MG63 (cell line): ENCODE measurements around the gene ERVV-1. TPM values are rescaled to one million over a fixed set of nuclear protein-coding genes. Genes with fewer than 3 reads are reported as not detected.
"Not testable (repeated sequence)": the region's sequence is repeated elsewhere in the genome, so short reads cannot be mapped to it uniquely, and the experiment has no call there.

Source experiments
- DNase-seq: peaks from one replicate; pipeline ENCODE4 v3.0.0-alpha.2; 2020
- H3K27me3 ChIP-seq: fragments of 250-450 bp; sonication (Bioruptor Pico); 2 replicates; pipeline ENCODE4 v1.5.1; 2020; ENCODE audit warnings: mild to moderate bottlenecking, moderate library complexity
- H3K36me3 ChIP-seq: fragments of 250-450 bp; sonication (Bioruptor Pico); 2 replicates; pipeline ENCODE4 v1.5.1; 2020; ENCODE audit warnings: mild to moderate bottlenecking, moderate library complexity
- H3K4me3 ChIP-seq: fragments of 250-450 bp; sonication (Bioruptor Pico); 2 replicates; pipeline ENCODE4 v1.5.1; 2020; ENCODE audit warnings: mild to moderate bottlenecking, moderate library complexity
- H3K9me3 ChIP-seq: fragments of 250-450 bp; sonication (Bioruptor Pico); 2 replicates; pipeline ENCODE4 v1.5.1; 2020; ENCODE audit warnings: mild to moderate bottlenecking, moderate library complexity
- total RNA-seq: library from RNA; depleted of rRNA; stranded (reverse); fragments of >200 nt; shearing (Covaris generic); gene quantifications from 2 replicates; pipeline ENCODE4 v1.2.3, GENCODE V29; 2014; ENCODE audit warnings: low replicate concordance; rRNA removed

Gene ERVV-1
- not detected in 2 replicates for total RNA-seq

DNA sequence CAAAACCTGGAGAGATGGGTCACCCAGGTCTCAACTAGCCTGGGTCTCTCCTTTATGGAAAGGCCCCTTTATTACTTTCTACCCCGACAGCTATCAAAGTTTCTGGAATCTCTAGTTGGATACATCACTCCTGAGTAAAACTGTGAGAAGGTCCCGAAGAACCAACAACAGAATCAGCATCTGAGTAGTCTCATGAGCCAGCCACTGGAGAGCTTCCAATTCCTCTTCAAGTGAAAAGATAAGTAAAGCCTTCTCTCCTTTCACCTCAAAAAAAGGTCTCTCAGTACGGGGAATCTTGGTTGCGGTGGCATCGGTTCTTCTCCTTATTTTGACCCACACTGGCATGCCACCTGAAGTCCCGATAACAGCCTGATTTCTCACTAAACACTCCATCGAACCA lies at the start of gene ERVV-1:
Gene ERVV-1, plus strand, starts transcription at position 301 of the 400 bp plus-strand sequence. CDS start 170 bp downstream, outside the sequence.
- DNase-seq, result no peak
- no peaks in the 10 kb centered on the region for H3K9me3 ChIP-seq
- H3K4me3 ChIP-seq, result no peak within 1 kb of the TSS
- H3K36me3 ChIP-seq, result no peaks in the 10 kb centered on the region
- no peaks in the 10 kb centered on the region for H3K27me3 ChIP-seq

GRCh38 chr19:52967772-52968171 lies 45.9 kb upstream of the ERVV-1 start:
- DNase-seq, result no peak
- peaks cover 9% of the 10 kb centered on the region for H3K9me3 ChIP-seq
- H3K36me3 ChIP-seq, result no peaks in the 10 kb centered on the region
- no peak overlapping the region for H3K4me3 ChIP-seq
- H3K27me3 ChIP-seq, result no peaks in the 10 kb centered on the region

- Histone ChIP-seq H3K9me3 (peaks cover 14% of the 10 kb centered on the region), H3K36me3 (no peaks in the 10 kb centered on the region), H3K27me3 (no peaks in the 10 kb centered on the region), H3K4me3 (no peak overlapping the region)
- DNase-seq, result no peak
Observed at GRCh38 chr19:52981329-52981728, 32.4 kb upstream of the ERVV-1 start.

- H3K9me3 ChIP-seq, result peaks cover 23% of the 10 kb centered on the region
- H3K36me3 ChIP-seq, H3K4me3 ChIP-seq, DNase-seq, H3K27me3 ChIP-seq: not testable (repeated sequence)
Observed at GRCh38 chr19:52983167-52983566, 30.6 kb upstream of the ERVV-1 start.

- H3K27me3 ChIP-seq, result no peaks in the 10 kb centered on the region
- H3K36me3 ChIP-seq, result no peaks in the 10 kb centered on the region
- peaks cover 23% of the 10 kb centered on the region for H3K9me3 ChIP-seq
- DNase-seq, result no peak
- H3K4me3 ChIP-seq, result no peak overlapping the region
Observed at GRCh38 chr19:52987221-52987620, 26.5 kb upstream of the ERVV-1 start.

- no peaks in the 10 kb centered on the region for H3K36me3 ChIP-seq
- no peak for DNase-seq
- H3K9me3 ChIP-seq, result peaks cover 21% of the 10 kb centered on the region
- H3K27me3 ChIP-seq, result no peaks in the 10 kb centered on the region
- H3K4me3 ChIP-seq, result no peak overlapping the region
Observed at GRCh38 chr19:52988506-52988905, 25.2 kb upstream of the ERVV-1 start.

GRCh38 chr19:52990759-52991418 lies 22.8 kb upstream of the ERVV-1 start:
- peaks cover 14% of the 10 kb centered on the region for H3K9me3 ChIP-seq
- no peaks in the 10 kb centered on the region for H3K27me3 ChIP-seq
- H3K4me3 ChIP-seq, result peak overlapping the region; percentile 11; the same call in 1 of the 2 replicates
- DNase-seq, result peak; percentile 26
- H3K36me3 ChIP-seq, result no peaks in the 10 kb centered on the region

DNA sequence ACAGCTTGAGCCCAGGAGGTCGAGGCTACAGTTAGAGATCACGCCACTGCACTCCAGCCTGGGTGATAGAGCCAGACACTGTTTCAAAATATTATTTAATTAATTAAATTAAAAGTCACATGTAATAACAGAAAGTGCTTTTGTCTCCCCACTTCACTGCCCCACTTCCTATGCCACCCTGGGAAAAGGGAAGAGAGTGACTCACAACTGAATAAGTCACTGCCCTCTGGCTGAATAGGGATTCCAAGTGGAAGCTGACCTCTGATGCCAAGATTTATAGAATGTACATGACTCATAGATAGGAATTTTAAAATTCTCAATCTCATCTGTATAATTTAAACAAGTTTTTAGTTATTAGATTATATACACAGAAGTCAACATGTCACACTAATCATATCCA lies 22.2 kb upstream of the ERVV-1 start:
- peak; percentile 71 for DNase-seq
- Histone ChIP-seq H3K36me3 (no peaks in the 10 kb centered on the region), H3K27me3 (no peaks in the 10 kb centered on the region), H3K4me3 (peak overlapping the region; percentile 11; the same call in 1 of the 2 replicates), H3K9me3 (peaks cover 14% of the 10 kb centered on the region)

- H3K36me3 ChIP-seq, result no peaks in the 10 kb centered on the region
- H3K27me3 ChIP-seq, result no peaks in the 10 kb centered on the region
- no peak for DNase-seq
- peaks cover 7% of the 10 kb centered on the region for H3K9me3 ChIP-seq
- no peak overlapping the region for H3K4me3 ChIP-seq
Observed at GRCh38 chr19:52992109-52993004, 21.4 kb upstream of the ERVV-1 start.

DNA sequence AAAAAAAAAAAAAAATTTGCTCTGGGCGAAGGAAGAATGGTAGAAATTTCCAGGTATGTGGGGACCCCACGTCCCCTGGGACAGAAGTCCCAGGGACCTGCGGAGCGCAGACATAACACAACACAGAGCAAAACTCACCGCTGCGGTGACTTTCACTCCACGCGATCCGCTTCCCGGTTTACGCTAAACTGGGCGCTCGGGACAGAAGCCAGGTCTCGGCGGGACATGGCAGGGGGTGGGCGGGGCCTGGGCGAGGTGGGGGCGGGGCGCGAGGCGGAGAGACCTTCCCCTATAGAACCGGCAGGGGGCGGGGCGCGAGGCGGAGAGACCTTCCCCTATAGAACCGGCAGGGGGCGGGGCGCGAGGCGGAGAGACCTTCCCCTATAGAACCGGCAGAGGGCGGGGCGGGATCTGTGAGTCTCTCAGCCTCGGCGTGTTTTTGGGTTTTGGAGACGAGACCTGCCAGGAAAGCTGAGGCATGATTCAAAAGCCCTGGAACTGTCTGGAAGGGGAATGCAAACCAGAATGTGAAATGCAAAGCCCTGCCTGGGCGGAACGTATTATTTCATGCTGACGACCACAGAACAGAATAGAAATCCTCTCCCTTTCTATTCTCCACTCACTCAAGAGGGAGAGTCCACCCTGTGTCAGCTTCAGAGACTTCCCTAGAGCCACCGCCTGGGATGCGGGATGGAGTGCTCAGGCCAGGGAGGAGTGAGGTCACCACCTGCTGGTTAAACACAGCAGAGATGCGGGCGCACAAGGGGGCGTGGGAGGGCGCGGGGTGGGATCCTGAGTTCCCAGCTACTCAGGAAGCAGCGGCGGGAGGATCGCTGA lies 20.2 kb upstream of the ERVV-1 start:
- Histone ChIP-seq H3K27me3 (no peaks in the 10 kb centered on the region), H3K36me3 (no peaks in the 10 kb centered on the region), H3K9me3 (peaks cover 5% of the 10 kb centered on the region), H3K4me3 (peak overlapping the region; percentile 33)
- peak; percentile 68 for DNase-seq

- Histone ChIP-seq H3K36me3 (no peaks in the 10 kb centered on the region), H3K9me3 (peaks cover 5% of the 10 kb centered on the region; the same call in 1 of the 2 replicates), H3K27me3 (no peaks in the 10 kb centered on the region), H3K4me3 (no peak overlapping the region)
- no peak for DNase-seq
Observed at GRCh38 chr19:52995711-52996110, 18.0 kb upstream of the ERVV-1 start.

DNA sequence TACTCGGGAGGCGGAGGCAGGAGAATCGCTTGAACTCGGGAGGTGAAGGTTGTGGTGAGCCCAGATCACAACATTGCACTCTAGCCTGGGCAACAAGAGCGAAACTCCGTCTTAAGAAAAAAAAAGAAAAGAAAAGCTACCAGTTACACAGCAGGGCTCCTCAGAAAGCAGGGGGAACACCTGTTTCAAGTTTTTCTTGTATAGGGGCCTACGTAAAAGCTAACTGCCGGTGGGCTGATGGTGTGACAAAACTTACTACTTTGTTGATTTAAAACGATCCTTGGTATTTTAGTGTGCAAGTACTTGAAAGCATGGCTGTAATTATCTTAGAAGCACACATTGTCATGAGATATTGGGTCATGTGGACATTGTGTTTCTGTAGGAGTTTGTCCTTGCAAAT lies 15.7 kb upstream of the ERVV-1 start:
- Histone ChIP-seq H3K27me3 (no peaks in the 10 kb centered on the region), H3K36me3 (no peaks in the 10 kb centered on the region), H3K4me3 (no peak overlapping the region), H3K9me3 (peaks cover 6% of the 10 kb centered on the region; the same call in 1 of the 2 replicates)
- DNase-seq, result no peak

GRCh38 chr19:53002479-53002878 lies 11.2 kb upstream of the ERVV-1 start:
- Histone ChIP-seq H3K9me3 (peaks cover 2% of the 10 kb centered on the region; the same call in 1 of the 2 replicates), H3K36me3 (no peaks in the 10 kb centered on the region), H3K4me3 (no peak overlapping the region), H3K27me3 (no peaks in the 10 kb centered on the region)
- no peak for DNase-seq

GRCh38 chr19:53004242-53004641 lies 9.5 kb upstream of the ERVV-1 start:
- no peaks in the 10 kb centered on the region for H3K27me3 ChIP-seq
- no peak for DNase-seq
- no peak overlapping the region for H3K4me3 ChIP-seq
- H3K36me3 ChIP-seq, result no peaks in the 10 kb centered on the region
- H3K9me3 ChIP-seq, result peaks cover 2% of the 10 kb centered on the region; the same call in 1 of the 2 replicates

DNA sequence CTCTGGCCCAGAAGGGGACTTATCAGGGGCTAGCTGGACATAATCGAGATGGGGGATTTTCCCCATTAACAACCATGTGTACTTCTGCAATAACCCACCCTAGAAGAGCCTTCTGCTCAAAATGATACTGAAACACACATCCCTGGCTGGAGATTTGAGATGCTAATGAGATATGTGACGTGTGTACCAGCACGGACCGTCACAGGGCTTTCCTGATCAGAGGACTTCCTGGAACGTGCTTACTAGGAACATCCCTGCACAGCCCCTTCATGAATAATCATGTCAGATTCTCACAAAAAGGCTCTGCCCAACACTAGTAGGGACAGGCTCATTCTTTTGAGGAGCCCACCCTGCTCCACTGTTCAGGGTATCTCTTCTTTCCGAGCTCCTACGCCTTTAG lies 6.5 kb upstream of the ERVV-1 start:
- DNase-seq, result no peak
- Histone ChIP-seq H3K36me3 (no peaks in the 10 kb centered on the region), H3K9me3 (0 out of 2 replicates have a peak, but pooled peaks cover 2% of the 10 kb centered on the region), H3K27me3 (no peaks in the 10 kb centered on the region), H3K4me3 (no peak overlapping the region)

- H3K4me3 ChIP-seq, result no peak overlapping the region
- no peaks in the 10 kb centered on the region for H3K27me3 ChIP-seq
- no peak for DNase-seq
- H3K36me3 ChIP-seq, result no peaks in the 10 kb centered on the region
- H3K9me3 ChIP-seq, result 0 out of 2 replicates have a peak, but pooled peaks cover 2% of the 10 kb centered on the region
Observed at GRCh38 chr19:53007606-53008005, 6.1 kb upstream of the ERVV-1 start.
